Mesothelial cell of epicardium (in vitro differentiated cells): ENCODE data around the gene WDR45B. TPM values are rescaled to one million over a fixed set of nuclear protein-coding genes. Genes with fewer than 3 reads are reported as not detected.

Source experiments
- DNase-seq, 2 experiments: peaks; one replicate each; pipeline ENCODE4 v3.0.0; 2021; ENCODE audit warnings: low spot score in 2 of 2; ENCODE audit not compliant: unreplicated experiment in 2 of 2
- H3K27ac Mint-ChIP-seq: 2 replicates; pipeline ENCODE4 v1.8.0; 2021; ENCODE audit warnings: mixed read lengths
- H3K27me3 Mint-ChIP-seq: 2 replicates; pipeline ENCODE4 v1.8.0; 2021; ENCODE audit warnings: low read depth, mixed read lengths
- H3K36me3 Mint-ChIP-seq: 2 replicates; pipeline ENCODE4 v1.8.0; 2021; ENCODE audit warnings: mixed read lengths
- H3K4me1 Mint-ChIP-seq: 2 replicates; pipeline ENCODE4 v1.8.0; 2021; ENCODE audit warnings: mixed read lengths
- H3K4me3 Mint-ChIP-seq: 2 replicates; pipeline ENCODE4 v1.8.0; 2021; ENCODE audit warnings: mild to moderate bottlenecking, moderate library complexity, mixed read lengths
- H3K9me3 Mint-ChIP-seq: 2 replicates; pipeline ENCODE4 v1.8.0; 2021; ENCODE audit warnings: mixed read lengths
- CTCF ChIP-seq: fragments of 200-600 bp; sonication (generic); IDR thresholded peaks from one replicate; pipeline ENCODE4 v1.5.0; 2021; ENCODE audit warnings: antibody characterized with exemption; ENCODE audit not compliant: unreplicated experiment
- total RNA-seq: library from RNA; stranded (reverse); gene quantifications from 3 replicates; pipeline ENCODE4 v1.2.1, GENCODE V29; 2021

WDR45B gene
- total RNA-seq, 1 donor from 2014 or later = 92.3 TPM

- no peaks in the 10 kb centered on the region for H3K27me3 Mint-ChIP-seq
- H3K27ac Mint-ChIP-seq = no peak overlapping the region
- H3K4me3 Mint-ChIP-seq = no peak overlapping the region
- H3K9me3 Mint-ChIP-seq = no peaks in the 10 kb centered on the region
- peaks cover 46% of the 10 kb centered on the region for H3K36me3 Mint-ChIP-seq
- no peak for DNase-seq
- TF ChIP-seq CTCF = no peak
- H3K4me1 Mint-ChIP-seq = peaks cover 30% of the 10 kb centered on the region
Observed at GRCh38 chr17:82616021-82616711, 32.1 kb downstream of the WDR45B start.

- no peaks in the 10 kb centered on the region for H3K9me3 Mint-ChIP-seq
Observed at GRCh38 chr17:82615084-82616020, 32.9 kb downstream of the WDR45B start.

GRCh38 chr17:82614095-82614631 is 34.1 kb downstream of the WDR45B start:
- Mint-ChIP-seq H3K4me1 (peaks cover 31% of the 10 kb centered on the region), H3K27ac (peak overlapping the region; percentile 79), H3K9me3 (peaks cover 8% of the 10 kb centered on the region), H3K27me3 (no peaks in the 10 kb centered on the region), H3K36me3 (peaks cover 50% of the 10 kb centered on the region), H3K4me3 (no peak overlapping the region)
- DNase-seq = no peak
- TF ChIP-seq CTCF = no peak

More at GRCh38 chr17:82615084-82616020, 32.9 kb downstream of the WDR45B start:
- Mint-ChIP-seq H3K27ac (peak overlapping the region; percentile 47), H3K4me1 (peaks cover 31% of the 10 kb centered on the region), H3K27me3 (no peaks in the 10 kb centered on the region), H3K4me3 (no peak overlapping the region), H3K36me3 (peaks cover 42% of the 10 kb centered on the region)
- DNase-seq = no peak
- TF ChIP-seq CTCF = no peak

DNA sequence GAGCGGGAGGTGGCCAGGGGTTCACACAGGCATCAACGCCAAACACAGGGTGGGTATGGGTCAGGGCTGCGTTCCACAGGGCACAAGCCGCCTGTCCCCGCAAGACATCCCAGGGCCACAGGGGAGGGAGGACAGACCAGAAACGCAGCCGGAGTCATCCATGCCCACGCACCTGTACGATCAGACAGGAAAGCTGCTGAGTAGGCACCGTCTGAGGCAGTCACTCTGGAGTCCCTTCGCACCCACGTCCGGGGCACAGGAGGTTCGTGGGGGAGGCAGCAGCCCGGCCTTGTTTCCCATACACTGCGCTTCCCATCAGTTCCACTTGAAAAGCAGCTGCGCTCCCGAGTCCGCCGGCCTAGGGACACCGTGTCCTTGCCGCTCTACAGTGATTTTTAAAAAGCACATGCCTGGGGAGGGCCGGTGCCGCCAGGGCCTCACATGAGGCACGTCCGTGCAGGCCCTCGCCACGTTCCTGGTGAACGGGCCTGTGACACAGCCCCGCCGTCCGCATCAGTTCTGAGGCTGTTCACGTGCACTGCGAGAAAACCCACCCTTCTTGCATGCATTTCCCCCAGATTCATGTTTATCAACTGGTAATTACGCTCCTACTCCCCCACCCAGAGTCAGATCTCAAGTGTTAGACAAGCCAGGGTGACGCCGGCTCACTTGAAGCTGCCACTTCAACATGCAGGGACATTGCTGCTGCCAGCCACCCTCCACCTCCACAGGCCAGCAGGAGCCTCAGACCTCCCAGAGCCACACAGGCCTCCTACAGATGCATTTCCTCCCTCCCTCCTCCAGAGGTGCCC is 34.8 kb downstream of the WDR45B start:
- no peak for DNase-seq
- TF ChIP-seq CTCF = no peak

More for the DNA sequence above, 34.8 kb downstream of the WDR45B start:
- H3K4me1 Mint-ChIP-seq = peaks cover 31% of the 10 kb centered on the region
- H3K27ac Mint-ChIP-seq = peak overlapping the region; percentile 32
- H3K27me3 Mint-ChIP-seq = no peaks in the 10 kb centered on the region
- H3K4me3 Mint-ChIP-seq = no peak overlapping the region
- peaks cover 8% of the 10 kb centered on the region for H3K9me3 Mint-ChIP-seq
- peaks cover 48% of the 10 kb centered on the region for H3K36me3 Mint-ChIP-seq
